ENCODE measurements around the gene TMEM123.
"Not testable (repeated sequence)": the region's sequence is repeated elsewhere in the genome, so short reads cannot be mapped to it uniquely, and the experiment has no call there.

DNA sequence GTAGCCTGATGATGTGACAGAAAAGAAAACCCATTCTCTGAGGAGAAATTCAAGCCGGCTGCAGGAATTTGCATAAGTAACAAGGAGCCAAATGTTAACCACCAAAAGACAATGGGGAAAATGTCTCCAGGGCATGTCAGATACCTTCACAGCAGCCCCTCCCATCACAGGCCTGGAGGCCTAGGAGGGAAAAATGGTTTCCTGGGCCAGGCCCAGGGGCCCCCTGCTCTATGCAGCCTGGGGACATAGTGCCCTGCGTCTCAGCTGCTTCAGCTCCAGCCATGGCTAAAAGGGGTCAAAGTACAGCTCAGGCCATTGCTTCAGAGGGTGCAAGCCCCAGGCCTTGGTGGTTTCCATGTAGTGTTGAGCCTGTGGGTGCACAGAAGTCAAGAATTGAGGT is 20.0 kb downstream of the TMEM123 start:
- TF ChIP-seq, protein P1, sequence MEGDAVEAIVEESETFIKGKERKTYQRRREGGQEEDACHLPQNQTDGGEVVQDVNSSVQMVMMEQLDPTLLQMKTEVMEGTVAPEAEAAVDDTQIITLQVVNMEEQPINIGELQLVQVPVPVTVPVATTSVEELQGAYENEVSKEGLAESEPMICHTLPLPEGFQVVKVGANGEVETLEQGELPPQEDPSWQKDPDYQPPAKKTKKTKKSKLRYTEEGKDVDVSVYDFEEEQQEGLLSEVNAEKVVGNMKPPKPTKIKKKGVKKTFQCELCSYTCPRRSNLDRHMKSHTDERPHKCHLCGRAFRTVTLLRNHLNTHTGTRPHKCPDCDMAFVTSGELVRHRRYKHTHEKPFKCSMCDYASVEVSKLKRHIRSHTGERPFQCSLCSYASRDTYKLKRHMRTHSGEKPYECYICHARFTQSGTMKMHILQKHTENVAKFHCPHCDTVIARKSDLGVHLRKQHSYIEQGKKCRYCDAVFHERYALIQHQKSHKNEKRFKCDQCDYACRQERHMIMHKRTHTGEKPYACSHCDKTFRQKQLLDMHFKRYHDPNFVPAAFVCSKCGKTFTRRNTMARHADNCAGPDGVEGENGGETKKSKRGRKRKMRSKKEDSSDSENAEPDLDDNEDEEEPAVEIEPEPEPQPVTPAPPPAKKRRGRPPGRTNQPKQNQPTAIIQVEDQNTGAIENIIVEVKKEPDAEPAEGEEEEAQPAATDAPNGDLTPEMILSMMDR (IDR thresholded peaks at IDR 0.05), result not testable (repeated sequence)
- not testable (repeated sequence) for TF ChIP-seq EZH2 (IDR thresholded peaks at IDR 0.05; ENCODE audit: borderline replicate concordance, insufficient read depth, low read depth, low read length, poor library complexity, severe bottlenecking)

Measured in B cell (primary cell).